Suprapubic skin (tissue), 4 donors: ENCODE results near the gene MYH16. TPM values are rescaled to one million over a fixed set of nuclear protein-coding genes. Genes with fewer than 3 reads are reported as not detected.
"Not testable (repeated sequence)": the region's sequence is repeated elsewhere in the genome, so short reads cannot be mapped to it uniquely, and the experiment has no call there.

ENCODE experiments used
- DNase-seq, 2 donors: peaks; one replicate each; pipeline ENCODE4 v3.0.0-alpha.2; 2019; ENCODE audit warnings: low spot score in 2 of 2
- H3K27ac ChIP-seq: fragments of 200-600 bp; sonication (generic); one replicate; pipeline ENCODE4 v1.5.1; 2019
- H3K27me3 ChIP-seq: fragments of 200-600 bp; sonication (generic); one replicate; pipeline ENCODE4 v1.5.1; 2019
- H3K36me3 ChIP-seq: fragments of 200-600 bp; sonication (generic); one replicate; pipeline ENCODE4 v1.5.1; 2019
- H3K4me1 ChIP-seq: fragments of 200-600 bp; sonication (generic); one replicate; pipeline ENCODE4 v1.5.1; 2019
- H3K4me3 ChIP-seq: fragments of 200-600 bp; sonication (generic); one replicate; pipeline ENCODE4 v1.5.1; 2019; ENCODE audit warnings: mild to moderate bottlenecking
- H3K9me3 ChIP-seq: fragments of 200-600 bp; sonication (generic); one replicate; pipeline ENCODE4 v1.5.1; 2019
- CTCF ChIP-seq, 2 donors: fragments of 200-600 bp in 1 of 2; fragments of 450-650 bp in 1 of 2; sonication (generic) in 1 of 2; IDR thresholded peaks; one replicate each; pipeline ENCODE4 v1.5.1; 2016 to 2019; ENCODE audit warnings: antibody characterized with exemption in 2 of 2, mild to moderate bottlenecking in 1 of 2, moderate library complexity in 1 of 2
- EP300 ChIP-seq: sonication (generic); formaldehyde crosslinking; IDR thresholded peaks from one replicate; pipeline ENCODE4 v1.6.1; 2017; ENCODE audit warnings: antibody characterized with exemption
- POLR2A ChIP-seq, 2 donors: fragments of 450-650 bp; IDR thresholded peaks; one replicate each; pipeline ENCODE4 v1.6.1; 2017; ENCODE audit warnings: antibody characterized with exemption in 2 of 2, mild to moderate bottlenecking in 2 of 2, moderate library complexity in 2 of 2
- POLR2AphosphoS5 ChIP-seq, 3 donors: sonication (generic); formaldehyde crosslinking; IDR thresholded peaks; one replicate each; pipeline ENCODE4 v1.6.1; 2017; ENCODE audit warnings: antibody characterized with exemption in 3 of 3
- WGBS: methylation state at CpG from one replicate; pipeline ENCODE4 v1.1.5; 2018; 5-methylcytosine and 5-hydroxymethylcytosine counted together
- total RNA-seq, 4 donors: library from RNA; depleted of rRNA; stranded (reverse); fragments of >200 nt; gene quantifications; one replicate each; pipeline ENCODE4 v1.1.0, GENCODE V29; 2016

The MYH16 gene
- total RNA-seq, 4 donors from 2014 or later = not detected

DNA sequence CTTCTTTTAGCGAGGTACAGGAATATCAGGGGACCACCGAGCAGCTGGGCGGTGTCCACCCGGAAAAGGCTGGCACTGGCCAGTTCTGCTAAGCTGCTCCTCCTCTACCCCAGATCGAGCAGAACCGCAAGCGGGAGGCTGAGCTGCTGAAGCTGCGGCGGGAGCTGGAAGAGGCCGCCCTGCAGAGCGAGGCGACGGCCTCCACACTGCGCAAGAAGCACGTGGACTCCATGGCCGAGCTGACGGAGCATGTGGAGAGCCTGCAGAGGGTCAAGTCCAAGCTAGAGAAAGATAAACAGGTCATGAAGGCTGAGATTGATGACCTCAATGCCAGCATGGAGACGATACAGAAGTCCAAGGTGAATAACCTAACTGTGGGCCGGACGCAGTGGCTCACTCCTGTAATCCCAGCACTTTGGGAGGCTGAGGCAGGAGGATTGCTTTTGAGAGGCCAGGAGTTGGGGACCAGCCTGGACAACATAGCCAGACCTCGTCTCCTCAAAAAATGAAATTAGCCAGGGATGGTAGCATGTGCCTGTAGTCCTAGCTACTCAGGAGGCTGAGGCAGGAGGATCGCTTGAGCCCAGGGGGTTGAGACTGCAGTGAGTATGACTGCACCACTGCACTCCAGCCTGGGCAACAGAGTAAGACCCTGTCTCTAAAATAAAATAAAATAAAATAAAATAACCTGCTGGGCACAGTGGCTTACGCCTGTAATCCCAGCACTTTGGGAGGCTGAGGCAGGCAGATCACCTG, 15.3 kb downstream of the MYH16 start:
- no peak for DNase-seq
- Histone ChIP-seq H3K9me3 (no peaks in the 10 kb centered on the region), H3K4me3 (no peak overlapping the region), H3K36me3 (no peaks in the 10 kb centered on the region), H3K27ac (no peak overlapping the region), H3K27me3 (no peaks in the 10 kb centered on the region), H3K4me1 (no peaks in the 10 kb centered on the region)
- 94% methylated on average over 23 of the region's 23 CpGs for WGBS
- TF ChIP-seq POLR2AphosphoS5 (IDR thresholded peaks at IDR 0.05) (no peak), EP300 (no peak), CTCF (IDR thresholded peaks at IDR 0.05) (no peak), POLR2A (IDR thresholded peaks at IDR 0.05) (no peak)

GRCh38 chr7:99289185-99289584, 16.5 kb downstream of the MYH16 start:
- TF ChIP-seq EP300 (no peak), POLR2A (IDR thresholded peaks at IDR 0.05) (no peak), POLR2AphosphoS5 (IDR thresholded peaks at IDR 0.05) (no peak), CTCF (IDR thresholded peaks at IDR 0.05) (no peak)
- Histone ChIP-seq H3K4me1 (no peaks in the 10 kb centered on the region), H3K27ac (no peak overlapping the region), H3K36me3 (no peaks in the 10 kb centered on the region), H3K9me3 (no peaks in the 10 kb centered on the region), H3K27me3 (no peaks in the 10 kb centered on the region), H3K4me3 (no peak overlapping the region)
- WGBS = 82% methylated on average over 9 of the region's 9 CpGs
- no peak for DNase-seq

GRCh38 chr7:99290148-99290547, 17.5 kb downstream of the MYH16 start:
- 89% methylated on average over 3 of the region's 3 CpGs for WGBS
- not testable (repeated sequence) for H3K9me3 ChIP-seq, H3K27me3 ChIP-seq, H3K4me1 ChIP-seq, H3K27ac ChIP-seq, H3K4me3 ChIP-seq, DNase-seq, H3K36me3 ChIP-seq

GRCh38 chr7:99290980-99291607, 18.5 kb downstream of the MYH16 start:
- no peaks in the 10 kb centered on the region for H3K27me3 ChIP-seq
- no peak overlapping the region for H3K4me3 ChIP-seq
- H3K9me3 ChIP-seq = no peaks in the 10 kb centered on the region
- WGBS = 79% methylated on average over 10 of the region's 10 CpGs
- no peak for DNase-seq
- TF ChIP-seq POLR2A (IDR thresholded peaks at IDR 0.05) (no peak), CTCF (IDR thresholded peaks at IDR 0.05) (no peak)
- H3K36me3 ChIP-seq = no peaks in the 10 kb centered on the region
- no peaks in the 10 kb centered on the region for H3K4me1 ChIP-seq
- no peak overlapping the region for H3K27ac ChIP-seq

DNA sequence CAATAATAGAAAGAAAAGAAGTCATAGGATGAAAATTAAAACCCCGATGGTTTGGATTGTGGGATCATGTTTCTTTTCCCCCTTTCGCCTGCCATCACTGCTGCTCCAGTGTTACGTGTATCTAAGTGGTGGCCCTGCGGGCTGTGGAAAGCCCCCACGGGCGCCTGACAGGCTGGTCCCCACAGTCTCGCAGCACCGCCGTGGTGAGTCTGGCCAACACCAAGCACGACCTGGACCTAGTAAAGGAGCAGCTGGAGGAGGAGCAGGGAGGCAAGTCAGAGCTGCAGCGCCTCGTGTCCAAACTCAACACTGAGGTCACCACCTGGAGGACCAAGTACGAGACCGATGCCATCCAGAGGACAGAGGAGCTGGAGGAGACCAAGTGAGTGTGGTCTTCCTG, 19.5 kb downstream of the MYH16 start:
- no peak overlapping the region for H3K27ac ChIP-seq
- no peak overlapping the region for H3K4me3 ChIP-seq
- WGBS = 87% methylated on average over 14 of the region's 14 CpGs
- no peak for DNase-seq
- no peaks in the 10 kb centered on the region for H3K27me3 ChIP-seq
- no peaks in the 10 kb centered on the region for H3K4me1 ChIP-seq
- no peaks in the 10 kb centered on the region for H3K36me3 ChIP-seq
- TF ChIP-seq CTCF (IDR thresholded peaks at IDR 0.05) (no peak), POLR2A (IDR thresholded peaks at IDR 0.05) (no peak), POLR2AphosphoS5 (IDR thresholded peaks at IDR 0.05) (no peak), EP300 (no peak)
- H3K9me3 ChIP-seq = no peaks in the 10 kb centered on the region
